HG03280 (cell line): ENCODE data around the gene MAPK10.

Experiments
- ATAC-seq: cut with Tn5 transposase; IDR thresholded peaks from one replicate; pipeline ENCODE4 v1.9.1; 2021; ENCODE audit warnings: mild to moderate bottlenecking, moderate library complexity; ENCODE audit not compliant: unreplicated experiment

The MAPK10 gene

GRCh38 chr4:85946821-85947220, 413.0 kb downstream of the MAPK10 start:
- ATAC-seq, result no peak

DNA sequence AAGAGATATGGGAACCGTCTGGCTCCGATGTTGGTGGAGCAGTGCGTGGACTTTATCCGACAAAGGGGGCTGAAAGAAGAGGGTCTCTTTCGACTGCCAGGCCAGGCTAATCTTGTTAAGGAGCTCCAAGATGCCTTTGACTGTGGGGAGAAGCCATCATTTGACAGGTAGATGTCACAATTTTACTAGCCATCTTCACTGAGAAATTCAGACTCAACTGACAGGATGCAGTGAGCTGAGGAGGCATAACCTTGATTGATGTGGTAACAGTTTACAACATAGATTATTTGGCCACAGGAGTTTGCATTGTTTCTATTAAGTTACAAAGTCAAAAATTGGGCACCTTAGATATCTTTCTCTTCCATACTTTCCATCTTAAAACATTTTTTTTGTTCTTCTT, 417.7 kb downstream of the MAPK10 start:
- no peak for ATAC-seq

GRCh38 chr4:85940151-85940550, 419.7 kb downstream of the MAPK10 start:
- no peak for ATAC-seq
